IPS-18a (cell line): ENCODE results near the gene COL4A1.

ENCODE experiments used
- H3K27ac ChIP-seq: one replicate; pipeline ENCODE4 v1.5.1; 2013; ENCODE audit warnings: low read length
- H3K27me3 ChIP-seq: one replicate; pipeline ENCODE4 v1.6.1; 2013; ENCODE audit warnings: mild to moderate bottlenecking, low read length; ENCODE audit not compliant: control insufficient read depth, insufficient read depth
- H3K36me3 ChIP-seq: one replicate; pipeline ENCODE4 v1.6.1; 2013; ENCODE audit warnings: low read depth, low read length; ENCODE audit not compliant: control insufficient read depth
- H3K4me1 ChIP-seq: one replicate; pipeline ENCODE4 v1.6.1; 2013; ENCODE audit warnings: low read depth, low read length; ENCODE audit not compliant: control insufficient read depth
- H3K4me3 ChIP-seq: one replicate; pipeline ENCODE4 v1.5.1; 2013; ENCODE audit warnings: low read length
- H3K9ac ChIP-seq: one replicate; pipeline ENCODE4 v1.6.1; 2013; ENCODE audit warnings: mild to moderate bottlenecking, low read length, moderate library complexity
- H3K9me3 ChIP-seq: one replicate; pipeline ENCODE4 v1.6.1; 2013; ENCODE audit warnings: low read depth, low read length; ENCODE audit not compliant: control insufficient read depth

Gene COL4A1

DNA sequence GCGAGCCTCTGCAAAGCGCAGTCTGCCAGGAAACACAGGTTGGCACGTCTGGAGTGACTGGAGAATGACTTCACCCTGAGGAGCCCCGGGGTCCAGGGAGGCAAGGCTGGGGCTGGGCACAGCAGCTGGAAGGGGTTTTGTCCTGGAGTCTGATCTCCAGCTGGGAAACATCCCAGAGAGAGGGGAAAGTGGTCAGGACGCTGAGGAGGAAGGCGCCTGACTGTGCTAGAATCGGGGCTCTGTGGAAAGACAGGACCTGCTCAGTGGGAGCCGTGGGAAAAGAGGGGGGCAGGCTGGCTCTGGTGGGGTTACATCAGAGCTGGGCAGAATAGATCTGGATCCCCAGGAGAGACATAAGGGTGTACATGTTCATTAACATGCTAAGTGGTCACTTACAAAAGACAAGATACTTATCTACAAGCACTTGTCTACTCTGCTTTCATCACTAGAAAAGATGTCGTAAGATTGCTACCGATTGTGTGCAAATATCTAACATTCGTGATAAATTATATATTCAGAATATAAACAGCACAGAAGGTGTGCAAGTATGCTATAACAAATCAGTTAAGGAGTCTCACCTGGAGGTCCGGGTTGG is 106.6 kb downstream of the COL4A1 start:
- H3K9ac ChIP-seq = no peak overlapping the region
- no peaks in the 10 kb centered on the region for H3K27me3 ChIP-seq
- H3K9me3 ChIP-seq = no peaks in the 10 kb centered on the region
- no peak overlapping the region for H3K4me3 ChIP-seq
- H3K27ac ChIP-seq = no peak overlapping the region
- H3K4me1 ChIP-seq = no peaks in the 10 kb centered on the region
- H3K36me3 ChIP-seq = peaks cover 5% of the 10 kb centered on the region

DNA sequence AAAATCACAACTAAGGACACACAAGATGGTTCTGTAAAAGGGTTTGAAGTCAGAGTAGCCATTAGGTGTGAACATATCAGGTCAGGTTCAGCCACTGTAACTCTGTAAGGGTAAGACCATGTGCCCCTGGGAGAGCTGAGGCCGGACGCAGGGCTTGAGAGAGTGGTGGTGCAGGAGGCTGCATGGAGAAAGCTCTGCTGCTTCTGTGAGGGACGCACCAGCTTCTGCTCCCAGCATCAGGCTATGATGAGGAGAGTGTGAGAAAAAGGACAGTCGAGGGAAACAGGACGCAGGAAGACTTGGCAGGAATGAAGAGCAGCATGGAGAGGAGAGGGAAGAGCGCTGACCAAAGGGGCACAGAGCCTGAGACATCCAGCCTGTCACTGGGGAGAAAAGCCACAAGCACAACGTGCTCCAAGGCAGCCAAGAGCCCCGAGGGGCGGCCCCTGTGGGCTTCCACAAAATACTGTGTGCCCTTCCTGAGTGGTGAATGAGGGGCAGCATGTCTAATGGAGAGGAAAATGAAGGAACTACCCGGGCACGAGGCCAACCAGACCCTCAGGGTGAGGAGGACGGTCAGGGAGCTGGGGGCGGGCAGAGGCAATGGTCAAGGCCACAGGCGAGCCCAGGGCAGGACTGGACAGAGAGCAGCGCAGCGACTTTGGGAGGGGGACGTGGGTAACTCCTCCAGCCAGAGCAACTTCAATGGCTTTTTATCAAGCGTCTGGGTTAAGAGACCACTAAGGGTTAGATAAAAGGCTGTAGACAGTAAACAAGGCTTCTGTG is 107.7 kb downstream of the COL4A1 start:
- Histone ChIP-seq H3K4me3 (no peak overlapping the region), H3K9me3 (no peaks in the 10 kb centered on the region), H3K27me3 (no peaks in the 10 kb centered on the region), H3K27ac (no peak overlapping the region), H3K4me1 (no peaks in the 10 kb centered on the region), H3K36me3 (peaks cover 5% of the 10 kb centered on the region), H3K9ac (no peak overlapping the region)

DNA sequence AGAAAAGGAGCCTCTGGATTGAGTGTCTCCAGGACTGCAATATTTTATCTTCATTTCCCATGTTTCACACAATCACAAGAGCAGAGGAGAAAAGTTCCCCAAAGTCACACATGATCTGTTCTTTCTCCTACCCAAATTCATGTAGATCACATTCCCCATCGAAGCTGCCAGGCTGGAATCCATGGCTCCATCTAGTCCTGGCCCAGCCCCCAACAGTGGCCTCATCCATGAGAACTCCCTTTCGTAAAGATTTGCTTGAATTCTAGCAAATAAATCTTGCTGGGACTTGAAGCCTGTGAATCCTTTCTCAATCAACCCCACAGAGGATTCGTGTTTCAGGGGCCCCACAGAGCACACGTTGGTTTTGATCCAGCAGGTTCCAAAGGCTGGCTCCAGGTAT is 109.5 kb downstream of the COL4A1 start:
- H3K9ac ChIP-seq = no peak overlapping the region
- H3K9me3 ChIP-seq = no peaks in the 10 kb centered on the region
- no peak overlapping the region for H3K4me3 ChIP-seq
- H3K4me1 ChIP-seq = no peaks in the 10 kb centered on the region
- H3K27ac ChIP-seq = no peak overlapping the region
- H3K27me3 ChIP-seq = no peaks in the 10 kb centered on the region
- H3K36me3 ChIP-seq = peaks cover 8% of the 10 kb centered on the region

DNA sequence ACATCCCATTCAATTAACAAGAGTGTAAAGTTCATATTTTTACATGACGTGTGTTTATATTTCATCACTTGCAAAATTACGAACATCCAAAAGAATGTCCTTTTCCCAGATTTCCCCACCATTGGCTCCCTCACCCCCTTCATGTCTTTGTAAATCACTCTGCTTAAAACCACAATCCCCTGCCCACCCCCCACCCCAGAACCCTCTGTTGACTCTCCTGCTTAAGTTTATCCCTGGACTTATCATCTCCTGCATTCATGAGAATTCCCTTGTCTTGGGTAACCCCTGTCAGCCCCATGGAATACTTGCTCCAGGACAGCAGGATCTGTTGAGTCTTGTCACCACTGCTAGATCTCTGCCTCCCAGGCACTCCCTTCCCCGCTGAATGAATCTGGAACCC is 109.9 kb downstream of the COL4A1 start:
- Histone ChIP-seq H3K4me1 (no peaks in the 10 kb centered on the region), H3K9me3 (no peaks in the 10 kb centered on the region), H3K27ac (no peak overlapping the region), H3K4me3 (no peak overlapping the region), H3K27me3 (no peaks in the 10 kb centered on the region), H3K36me3 (peaks cover 8% of the 10 kb centered on the region), H3K9ac (no peak overlapping the region)

DNA sequence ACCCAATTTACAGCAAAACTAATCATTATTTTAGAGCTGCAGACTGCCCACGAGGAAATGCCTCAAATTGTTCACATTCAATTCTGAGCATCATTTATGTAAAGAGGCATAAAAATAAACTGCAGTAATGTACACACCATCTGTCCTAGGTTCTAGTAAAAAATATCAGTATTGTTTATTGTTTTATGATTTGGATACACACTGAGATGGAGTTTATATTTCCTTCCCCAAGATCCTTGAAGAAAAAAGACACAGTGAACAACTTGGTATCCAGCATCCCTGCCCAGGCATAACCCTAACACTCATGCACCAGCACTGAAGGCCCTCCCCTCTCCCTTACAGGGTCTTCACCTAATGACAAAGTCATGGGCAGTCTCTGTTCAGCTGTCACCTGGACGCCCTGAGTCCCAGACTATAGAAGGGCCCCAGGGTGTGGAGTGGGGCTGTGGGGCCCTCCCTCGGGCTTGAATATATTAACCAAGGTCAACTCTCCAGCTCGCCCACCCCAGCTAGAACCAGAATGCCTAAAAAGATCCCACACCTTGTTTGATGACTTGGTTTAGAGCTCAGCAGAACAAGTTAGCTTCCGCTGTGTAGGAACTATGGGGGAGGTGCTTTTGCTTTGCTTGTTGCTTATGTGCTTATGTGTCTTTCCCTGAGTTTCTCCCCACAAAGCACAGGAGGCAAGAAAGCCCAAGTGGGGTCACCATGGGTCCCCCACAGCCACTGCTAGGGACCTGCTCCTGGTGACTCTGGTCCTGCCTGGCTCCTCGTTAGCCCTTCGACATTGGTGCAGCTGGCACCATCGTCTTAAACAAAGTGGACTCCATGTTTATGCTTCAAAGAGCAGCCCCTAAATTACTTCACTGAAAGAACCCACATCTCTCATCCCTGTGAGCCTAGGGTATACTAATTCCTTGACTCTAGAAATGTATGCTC is 111.1 kb downstream of the COL4A1 start:
- no peak overlapping the region for H3K9ac ChIP-seq
- no peaks in the 10 kb centered on the region for H3K9me3 ChIP-seq
- H3K27ac ChIP-seq = no peak overlapping the region
- peaks cover 8% of the 10 kb centered on the region for H3K36me3 ChIP-seq
- no peaks in the 10 kb centered on the region for H3K4me1 ChIP-seq
- no peaks in the 10 kb centered on the region for H3K27me3 ChIP-seq
- no peak overlapping the region for H3K4me3 ChIP-seq

DNA sequence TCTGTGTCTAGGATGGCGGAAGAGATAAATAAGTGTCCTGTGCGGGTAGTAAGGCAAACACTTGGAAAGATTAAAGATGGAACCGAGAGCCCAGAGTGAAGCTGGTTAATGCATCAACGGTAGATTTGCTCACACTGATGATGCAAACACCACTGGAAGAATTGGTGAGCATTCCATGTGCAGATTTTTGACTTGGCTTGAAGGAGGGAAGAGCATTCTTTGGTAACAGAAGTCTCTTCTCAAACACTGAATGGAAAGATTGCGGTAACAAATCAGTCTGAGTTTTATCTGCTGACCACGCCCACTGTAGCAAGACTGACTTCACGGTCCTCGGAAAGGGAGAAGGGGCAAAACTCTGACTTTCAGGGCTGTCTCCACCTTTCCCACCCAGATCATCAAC is 112.5 kb downstream of the COL4A1 start:
- H3K9me3 ChIP-seq = no peaks in the 10 kb centered on the region
- H3K4me1 ChIP-seq = no peaks in the 10 kb centered on the region
- H3K4me3 ChIP-seq = no peak overlapping the region
- no peak overlapping the region for H3K27ac ChIP-seq
- H3K27me3 ChIP-seq = no peaks in the 10 kb centered on the region
- no peak overlapping the region for H3K9ac ChIP-seq
- H3K36me3 ChIP-seq = peaks cover 8% of the 10 kb centered on the region

DNA sequence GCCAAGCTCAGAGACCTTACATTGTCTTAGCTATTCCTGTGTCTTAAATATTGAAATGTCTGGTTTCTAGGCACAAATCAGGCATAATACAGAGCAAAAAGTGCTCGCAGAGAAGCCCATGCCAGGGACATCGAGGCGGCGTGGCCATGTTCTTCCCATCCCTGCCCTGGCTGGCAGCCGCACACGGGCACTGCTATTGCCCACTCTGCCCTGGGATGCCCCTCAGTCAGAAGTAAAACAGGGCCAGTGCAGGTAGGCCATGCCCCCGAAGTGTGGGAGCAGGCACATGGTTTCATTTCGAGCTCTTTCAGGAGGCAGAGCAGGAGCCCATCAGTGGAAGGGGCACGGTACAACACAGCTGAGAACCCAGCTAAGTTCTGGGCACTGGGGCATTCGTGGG is 113.5 kb downstream of the COL4A1 start:
- no peaks in the 10 kb centered on the region for H3K27me3 ChIP-seq
- peaks cover 8% of the 10 kb centered on the region for H3K36me3 ChIP-seq

DNA sequence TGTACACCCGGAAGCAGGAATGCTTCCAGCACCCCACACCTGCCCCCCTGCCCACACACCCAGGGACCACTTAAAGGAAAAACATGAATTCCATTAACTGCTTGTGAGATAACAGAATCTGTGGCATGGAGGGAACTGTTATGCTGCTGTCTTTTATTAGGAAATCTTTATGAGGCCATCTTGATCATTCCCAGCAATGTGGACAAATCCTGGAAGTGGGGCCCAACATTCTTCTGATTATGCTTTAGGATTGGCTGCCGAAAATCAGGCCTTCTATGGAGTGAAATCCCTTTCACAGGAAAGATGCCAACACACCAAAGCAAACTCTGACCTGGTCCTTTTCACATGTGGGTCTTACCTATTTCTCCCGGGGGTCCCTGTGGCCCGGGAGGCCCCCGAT is 114.5 kb downstream of the COL4A1 start:
- Histone ChIP-seq H3K27ac (no peak overlapping the region), H3K4me1 (no peaks in the 10 kb centered on the region), H3K27me3 (no peaks in the 10 kb centered on the region), H3K4me3 (no peak overlapping the region), H3K9me3 (no peaks in the 10 kb centered on the region), H3K36me3 (peaks cover 8% of the 10 kb centered on the region), H3K9ac (no peak overlapping the region)

More for the DNA sequence above, 113.5 kb downstream of the COL4A1 start:
- H3K27ac ChIP-seq = no peak overlapping the region
- no peak overlapping the region for H3K4me3 ChIP-seq
- no peaks in the 10 kb centered on the region for H3K9me3 ChIP-seq
- no peak overlapping the region for H3K9ac ChIP-seq
- H3K4me1 ChIP-seq = no peaks in the 10 kb centered on the region

DNA sequence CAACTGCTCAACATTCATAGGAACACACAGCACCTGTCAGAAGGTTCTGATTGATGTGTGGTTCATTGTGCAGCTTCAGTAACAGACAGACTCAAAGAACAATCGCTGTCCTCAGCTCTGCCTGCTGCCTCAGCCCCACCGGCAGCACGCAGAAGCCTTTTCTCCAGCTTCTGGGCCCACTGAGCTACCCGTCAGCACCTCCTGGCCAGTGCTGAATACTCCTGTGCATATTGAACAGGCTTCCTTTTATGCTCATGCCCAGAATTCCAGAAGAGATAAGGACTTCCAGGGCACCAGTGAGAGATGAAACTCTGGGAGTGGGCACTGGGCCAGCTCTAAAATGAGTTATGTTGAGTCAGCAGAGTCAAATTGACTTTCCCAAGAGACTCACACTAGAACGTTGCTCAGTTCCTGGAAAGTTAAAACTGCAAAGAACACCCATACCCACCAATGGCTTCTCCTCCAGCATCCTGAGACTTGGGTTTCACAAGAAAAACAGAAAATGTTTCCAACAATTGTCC is 119.3 kb downstream of the COL4A1 start:
- no peak overlapping the region for H3K27ac ChIP-seq
- no peaks in the 10 kb centered on the region for H3K9me3 ChIP-seq
- H3K36me3 ChIP-seq = peaks cover 3% of the 10 kb centered on the region

DNA sequence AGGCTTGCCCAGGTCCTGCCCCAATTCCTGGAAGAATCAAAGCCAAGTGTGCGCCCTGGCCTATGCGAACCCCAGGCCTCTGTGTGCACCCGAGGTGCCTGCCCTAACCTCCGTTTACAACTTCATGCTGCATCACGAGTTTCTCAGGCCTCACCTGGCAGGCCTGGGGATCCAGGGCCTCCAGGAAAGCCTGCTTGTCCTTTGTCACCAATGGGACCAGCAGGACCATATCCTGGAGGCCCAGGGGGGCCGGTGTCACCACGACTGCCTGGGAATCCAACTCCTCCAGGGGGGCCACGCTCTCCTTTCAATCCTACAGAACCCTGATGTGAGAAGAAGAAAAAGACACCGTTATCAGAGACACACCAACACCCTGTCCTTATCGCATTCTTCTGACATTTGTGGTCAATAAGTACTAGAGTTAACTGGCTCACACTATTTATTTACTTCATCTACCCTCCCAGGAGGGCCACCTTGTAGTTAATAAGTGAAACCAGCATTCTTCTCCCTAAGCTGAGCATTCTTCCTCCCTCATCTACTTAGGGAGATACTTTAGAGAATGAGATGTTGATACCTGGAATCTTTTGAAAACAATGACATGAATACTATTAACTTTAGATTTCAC is 120.6 kb downstream of the COL4A1 start:
- H3K9me3 ChIP-seq = no peaks in the 10 kb centered on the region
- no peaks in the 10 kb centered on the region for H3K4me1 ChIP-seq
- H3K36me3 ChIP-seq = peaks cover 3% of the 10 kb centered on the region
- no peak overlapping the region for H3K27ac ChIP-seq
- H3K27me3 ChIP-seq = no peaks in the 10 kb centered on the region
- H3K4me3 ChIP-seq = no peak overlapping the region
- no peak overlapping the region for H3K9ac ChIP-seq

More for the DNA sequence above, 119.3 kb downstream of the COL4A1 start:
- Histone ChIP-seq H3K9ac (no peak overlapping the region), H3K27me3 (no peaks in the 10 kb centered on the region), H3K4me3 (no peak overlapping the region), H3K4me1 (no peaks in the 10 kb centered on the region)

DNA sequence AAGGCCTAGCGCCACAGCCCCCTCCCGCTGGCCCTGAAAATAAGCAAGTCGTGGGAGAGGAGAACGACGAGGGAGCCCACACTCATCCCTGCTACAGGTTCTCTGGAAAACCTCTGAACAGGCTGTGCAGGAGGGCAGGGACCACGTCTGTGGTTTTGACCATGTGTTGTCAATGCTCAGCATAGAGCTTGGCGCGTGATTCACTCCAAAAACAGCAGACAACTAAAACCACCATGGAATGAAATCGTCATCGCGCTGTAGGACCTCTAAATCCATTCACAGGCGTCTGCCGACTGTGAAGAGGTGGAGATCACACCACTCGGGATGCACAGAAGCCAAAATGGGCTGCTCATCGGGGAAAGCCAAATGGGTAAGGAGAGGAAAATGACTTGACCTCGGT is 121.3 kb downstream of the COL4A1 start:
- Histone ChIP-seq H3K4me1 (no peaks in the 10 kb centered on the region), H3K4me3 (no peak overlapping the region), H3K9me3 (no peaks in the 10 kb centered on the region), H3K27ac (no peak overlapping the region), H3K9ac (no peak overlapping the region), H3K27me3 (no peaks in the 10 kb centered on the region), H3K36me3 (peaks cover 3% of the 10 kb centered on the region)
